B cell (primary cell): ENCODE data around the gene KTN1. TPM values are rescaled to one million over a fixed set of nuclear protein-coding genes. Genes with fewer than 3 reads are reported as not detected.

Experiments
- ATAC-seq: fragments of 200-7000 bp; cut with Tn5 transposase; one replicate; pipeline ENCODE4 v1.10.0; 2021; ENCODE audit warnings: low read depth, mild to moderate bottlenecking, moderate number of reproducible peaks, moderate library complexity
- CTCF ChIA-PET: fragments of 350-600 bp; sonication (Branson Sonifier 250); formaldehyde crosslinking; loops from one replicate; lab custom pipeline; 2021; ENCODE audit warnings: antibody characterized with exemption, inconsistent platforms; lab: Charles Lee
- POLR2A ChIA-PET: fragments of 350-600 bp; sonication (Branson Sonifier 250); formaldehyde crosslinking; loops from one replicate; lab custom pipeline; 2021; ENCODE audit warnings: antibody characterized with exemption; lab: Charles Lee
- DNase-seq: peaks from one replicate; pipeline ENCODE4 v3.0.0; 2013
- H2AFZ ChIP-seq: 2 replicates; pipeline ENCODE4 v1.6.1; 2012; ENCODE audit warnings: mild to moderate bottlenecking, low read depth, low read length; ENCODE audit not compliant: insufficient read depth, poor library complexity, severe bottlenecking
- H3K27ac ChIP-seq, 2 donors: 1 replicate in 1 of 2; 2 replicates in 1 of 2; pipeline ENCODE4 v1.5.1; 2012 to 2013; ENCODE audit warnings: low read length in 2 of 2, mild to moderate bottlenecking in 2 of 2, moderate library complexity in 1 of 2
- H3K27me3 ChIP-seq, 4 experiments: fragments of 200-600 bp in 1 of 4; sonication (generic) in 1 of 4; replicated peaks in 1 of 4; 1 replicate in 2 of 4; 2 replicates in 2 of 4; pipeline versions ENCODE4 v1.6.1 to v1.7.0; 2013 to 2016; ENCODE audit warnings: low read length in 3 of 4, mild to moderate bottlenecking in 2 of 4, mixed read lengths in 1 of 4, moderate library complexity in 1 of 4; ENCODE audit not compliant: insufficient read depth in 4 of 4, control insufficient read depth in 3 of 4; ENCODE audit errors: control extremely low read depth in 1 of 4
- H3K36me3 ChIP-seq, 2 experiments: replicated peaks in 1 of 2; 1 replicate in 1 of 2; 2 replicates in 1 of 2; pipeline versions ENCODE4 v1.6.1 to v1.7.1; 2013; ENCODE audit warnings: low read length in 1 of 2; ENCODE audit not compliant: insufficient read depth in 2 of 2, control insufficient read depth in 1 of 2; ENCODE audit errors: control extremely low read depth in 1 of 2, extremely low read depth in 1 of 2
- H3K4me1 ChIP-seq, 2 donors: fragments of 200-600 bp in 1 of 2; sonication (generic) in 1 of 2; 1 replicate in 1 of 2; 2 replicates in 1 of 2; pipeline versions ENCODE4 v1.5.1 to v1.6.1; 2013 to 2017; ENCODE audit warnings: low read length in 2 of 2; ENCODE audit not compliant: control insufficient read depth in 2 of 2, insufficient read depth in 2 of 2
- H3K4me2 ChIP-seq: replicated peaks from 2 replicates; pipeline ENCODE3; 2012; ENCODE audit warnings: mild to moderate bottlenecking, low read depth, low read length; ENCODE audit not compliant: poor library complexity, severe bottlenecking
- H3K4me3 ChIP-seq, 5 experiments: fragments of 200-600 bp in 1 of 5; sonication (generic) in 1 of 5; 1 replicate in 3 of 5; 2 replicates in 2 of 5; pipeline versions ENCODE4 v1.5.1 to v1.7.0; 2011 to 2016; ENCODE audit warnings: low read length in 4 of 5, mild to moderate bottlenecking in 4 of 5, low read depth in 2 of 5, control low read depth in 1 of 5, moderate library complexity in 1 of 5; ENCODE audit not compliant: insufficient read depth in 1 of 5; ENCODE audit errors: control extremely low read depth in 1 of 5, extremely low read depth in 1 of 5
- H3K79me2 ChIP-seq: fragments of 200-600 bp; sonication (generic); one replicate; pipeline ENCODE4 v1.6.0; 2016; ENCODE audit warnings: low read length; ENCODE audit not compliant: control insufficient read depth, insufficient read depth
- H3K9ac ChIP-seq: fragments of 200-600 bp; sonication (generic); 2 replicates; pipeline ENCODE4 v1.6.1; 2017; ENCODE audit warnings: mild to moderate bottlenecking, low read length, moderate library complexity
- H3K9me3 ChIP-seq, 3 donors: one replicate each; pipeline versions ENCODE4 v1.6.1 to v1.7.1; 2013; ENCODE audit warnings: low read length in 2 of 3; ENCODE audit not compliant: control insufficient read depth in 2 of 3, insufficient read depth in 1 of 3; ENCODE audit errors: control extremely low read depth in 1 of 3
- H4K20me1 ChIP-seq: 2 replicates; pipeline ENCODE4 v1.6.0; 2012; ENCODE audit warnings: mild to moderate bottlenecking, low read length; ENCODE audit not compliant: insufficient read depth, control insufficient read depth, poor library complexity, severe bottlenecking
- H3K27ac Mint-ChIP-seq: one replicate; pipeline ENCODE4 v1.8.0; 2021; ENCODE audit warnings: mixed read lengths
- H3K27me3 Mint-ChIP-seq: one replicate; pipeline ENCODE4 v1.8.0; 2021; ENCODE audit warnings: mixed read lengths
- H3K4me1 Mint-ChIP-seq: one replicate; pipeline ENCODE4 v1.8.0; 2021; ENCODE audit warnings: mixed read lengths
- H3K4me3 Mint-ChIP-seq: one replicate; pipeline ENCODE4 v1.8.0; 2021; ENCODE audit warnings: mixed read lengths
- H3K9me3 Mint-ChIP-seq: one replicate; pipeline ENCODE4 v1.8.0; 2022; ENCODE audit warnings: mixed read lengths; ENCODE audit not compliant: insufficient read depth
- EZH2 ChIP-seq: IDR thresholded peaks from 2 replicates; pipeline ENCODE4 v1.6.1; 2012; ENCODE audit warnings: borderline replicate concordance, low read depth, mild to moderate bottlenecking, moderate library complexity, low read length; ENCODE audit not compliant: insufficient read depth, poor library complexity, severe bottlenecking
- WGBS: methylation state at CpG from one replicate; pipeline ENCODE4 v1.1.5; 2013; ENCODE audit warnings: missing lambda C conversion rate; ENCODE audit not compliant: insufficient coverage; 5-methylcytosine and 5-hydroxymethylcytosine counted together
- intact Hi-C: fragments of 100-400 bp; cut with micrococcal nuclease; formaldehyde crosslinking; loops from one replicate; pipeline ENCODE4 v1.10.0; 2022
- polyA plus RNA-seq: library from polyadenylated mRNA; depleted of rRNA; stranded (reverse); fragments of >200 nt; gene quantifications from 2 replicates; pipeline ENCODE4 v1.2.3, GENCODE V29; 2012
- total RNA-seq, 2 donors: library from RNA; stranded (reverse); fragments of 120-200 nt in 1 of 2; gene quantifications; 1 replicate in 1 of 2; 2 replicates in 1 of 2; pipeline versions ENCODE4 v1.2.3 to v1.2.4, GENCODE V29; 2013 to 2022
- TF ChIP-seq, protein P1 (sequence below): fragments of 200-600 bp; IDR thresholded peaks from one replicate; pipeline ENCODE4 v1.8.0; 2022; ENCODE audit warnings: antibody characterized with exemption, mild to moderate bottlenecking

The KTN1 gene
- total and polyA plus RNA-seq, 2 donors (not counting 1 experiment from before 2014, with no cell fraction given), result 25.8 to 123 TPM

- intact Hi-C loops, result no loop called here
- H3K4me1 ChIP-seq, result no peaks in the 10 kb centered on the region
- TF ChIP-seq, protein P1, sequence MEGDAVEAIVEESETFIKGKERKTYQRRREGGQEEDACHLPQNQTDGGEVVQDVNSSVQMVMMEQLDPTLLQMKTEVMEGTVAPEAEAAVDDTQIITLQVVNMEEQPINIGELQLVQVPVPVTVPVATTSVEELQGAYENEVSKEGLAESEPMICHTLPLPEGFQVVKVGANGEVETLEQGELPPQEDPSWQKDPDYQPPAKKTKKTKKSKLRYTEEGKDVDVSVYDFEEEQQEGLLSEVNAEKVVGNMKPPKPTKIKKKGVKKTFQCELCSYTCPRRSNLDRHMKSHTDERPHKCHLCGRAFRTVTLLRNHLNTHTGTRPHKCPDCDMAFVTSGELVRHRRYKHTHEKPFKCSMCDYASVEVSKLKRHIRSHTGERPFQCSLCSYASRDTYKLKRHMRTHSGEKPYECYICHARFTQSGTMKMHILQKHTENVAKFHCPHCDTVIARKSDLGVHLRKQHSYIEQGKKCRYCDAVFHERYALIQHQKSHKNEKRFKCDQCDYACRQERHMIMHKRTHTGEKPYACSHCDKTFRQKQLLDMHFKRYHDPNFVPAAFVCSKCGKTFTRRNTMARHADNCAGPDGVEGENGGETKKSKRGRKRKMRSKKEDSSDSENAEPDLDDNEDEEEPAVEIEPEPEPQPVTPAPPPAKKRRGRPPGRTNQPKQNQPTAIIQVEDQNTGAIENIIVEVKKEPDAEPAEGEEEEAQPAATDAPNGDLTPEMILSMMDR, result no peak
- no peak for TF ChIP-seq EZH2
- H3K27ac ChIP-seq, result no peak overlapping the region
- Mint-ChIP-seq H3K27me3 (no peaks in the 10 kb centered on the region), H3K9me3 (no peaks in the 10 kb centered on the region), H3K4me1 (peaks cover 4% of the 10 kb centered on the region), H3K4me3 (no peak overlapping the region), H3K27ac (no peak overlapping the region)
- H3K9ac ChIP-seq, result no peak overlapping the region
- H4K20me1 ChIP-seq, result no peaks in the 10 kb centered on the region
- POLR2A ChIA-PET, result no interaction called here
- H3K27me3 ChIP-seq, result no peaks in the 10 kb centered on the region
- CTCF ChIA-PET, result interaction anchor here (0.9 kb wide), 1 partner anchor 13 kb away, joined by 3 read pairs; no protein-coding TSS in a partner anchor
- H2AFZ ChIP-seq, result no peak overlapping the region
- peaks cover 2 to 48% of the 10 kb centered on the region in 2 experiments for H3K36me3 ChIP-seq
- no peaks in the 10 kb centered on the region for H3K79me2 ChIP-seq
- DNase-seq (no peak), ATAC-seq (no peak)
- no peaks in the 10 kb centered on the region for H3K9me3 ChIP-seq
- 100% methylated on average over 4 of the region's 5 CpGs for WGBS
- H3K4me2 ChIP-seq, result no peak overlapping the region
- no peak overlapping the region for H3K4me3 ChIP-seq
Observed at GRCh38 chr14:55662752-55663151, 82.7 kb downstream of the KTN1 start.

DNA sequence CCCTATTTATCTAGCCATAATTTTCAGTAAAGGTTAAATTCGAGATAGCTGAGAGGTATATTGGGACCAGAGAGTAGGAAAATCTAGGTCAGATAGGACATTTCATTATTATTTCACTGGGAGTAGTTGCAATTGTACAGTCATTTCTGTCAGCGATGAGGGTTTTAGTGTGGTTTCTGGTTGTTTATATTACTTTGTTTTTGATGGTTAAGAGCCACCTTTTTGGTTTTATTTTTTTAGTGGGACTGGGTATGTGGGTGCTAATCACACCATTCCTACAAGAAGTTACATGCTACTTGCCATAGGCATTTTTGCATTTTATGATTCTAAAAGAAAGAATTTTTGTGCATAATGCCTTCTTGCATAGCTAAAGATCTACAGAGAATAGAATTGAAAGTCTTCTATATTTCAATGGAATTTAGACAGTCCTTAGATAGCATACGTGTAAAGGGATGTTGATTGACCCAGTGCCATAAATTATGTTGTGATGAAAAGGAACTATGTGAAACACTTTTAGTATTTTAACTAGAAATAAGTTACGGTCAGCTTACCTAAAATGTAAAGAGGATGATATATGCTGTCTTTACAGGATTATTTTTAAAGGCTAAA, 85.2 kb downstream of the KTN1 start:
- TF ChIP-seq, protein P1, result no peak
- Histone ChIP-seq H3K9me3 (no peaks in the 10 kb centered on the region), H3K4me3 (no peak overlapping the region), H3K9ac (no peak overlapping the region), H3K4me1 (no peaks in the 10 kb centered on the region), H3K4me2 (no peak overlapping the region), H3K79me2 (no peaks in the 10 kb centered on the region), H4K20me1 (no peaks in the 10 kb centered on the region), H2AFZ (no peak overlapping the region), H3K27ac (no peak overlapping the region), H3K27me3 (no peaks in the 10 kb centered on the region), H3K36me3 (peaks cover 0 to 38% of the 10 kb centered on the region in 2 experiments)
- no CpG with 5 or more reads among the region's 4 CpGs for WGBS
- no peaks in the 10 kb centered on the region for H3K27me3 Mint-ChIP-seq
- DNase-seq (no peak), ATAC-seq (no peak)
- no peaks in the 10 kb centered on the region for H3K9me3 Mint-ChIP-seq
- H3K4me1 Mint-ChIP-seq, result peaks cover 1% of the 10 kb centered on the region
- no peak overlapping the region for H3K27ac Mint-ChIP-seq
- no peak overlapping the region for H3K4me3 Mint-ChIP-seq
- CTCF ChIA-PET, result interaction anchor here (0.6 kb wide), 1 partner anchor 575 kb away, joined by 3 read pairs; no protein-coding TSS in a partner anchor
- intact Hi-C loops, result no loop called here
- POLR2A ChIA-PET, result no interaction called here
